ENCODE results near the gene PIK3R1. TPM values are rescaled to one million over a fixed set of nuclear protein-coding genes. Genes with fewer than 3 reads are reported as not detected.

Gene PIK3R1
- total RNA-seq, 2 donors from 2014 or later, result 71.6 to 81.2 TPM

- Histone ChIP-seq H3K27me3 (replicated peaks; ENCODE audit: insufficient read depth) (no peaks in the 10 kb centered on the region), H3K36me3 (peaks cover 5 to 17% of the 10 kb centered on the region in 2 donors), H3K4me3 (no peak overlapping the region), H3K9me3 (no peaks in the 10 kb centered on the region), H3K27ac (no peak overlapping the region), H3K4me1 (replicated peaks) (peaks cover 3% of the 10 kb centered on the region)
- intact Hi-C loops (cut with DNase I), result no loop called here
- WGBS, result 74% methylated on average over 4 of the region's 4 CpGs
- TF ChIP-seq POLR2AphosphoS5 (IDR thresholded peaks at IDR 0.05) (no peak), POLR2A (IDR thresholded peaks at IDR 0.05) (no peak)
- TF ChIP-seq, protein P1, sequence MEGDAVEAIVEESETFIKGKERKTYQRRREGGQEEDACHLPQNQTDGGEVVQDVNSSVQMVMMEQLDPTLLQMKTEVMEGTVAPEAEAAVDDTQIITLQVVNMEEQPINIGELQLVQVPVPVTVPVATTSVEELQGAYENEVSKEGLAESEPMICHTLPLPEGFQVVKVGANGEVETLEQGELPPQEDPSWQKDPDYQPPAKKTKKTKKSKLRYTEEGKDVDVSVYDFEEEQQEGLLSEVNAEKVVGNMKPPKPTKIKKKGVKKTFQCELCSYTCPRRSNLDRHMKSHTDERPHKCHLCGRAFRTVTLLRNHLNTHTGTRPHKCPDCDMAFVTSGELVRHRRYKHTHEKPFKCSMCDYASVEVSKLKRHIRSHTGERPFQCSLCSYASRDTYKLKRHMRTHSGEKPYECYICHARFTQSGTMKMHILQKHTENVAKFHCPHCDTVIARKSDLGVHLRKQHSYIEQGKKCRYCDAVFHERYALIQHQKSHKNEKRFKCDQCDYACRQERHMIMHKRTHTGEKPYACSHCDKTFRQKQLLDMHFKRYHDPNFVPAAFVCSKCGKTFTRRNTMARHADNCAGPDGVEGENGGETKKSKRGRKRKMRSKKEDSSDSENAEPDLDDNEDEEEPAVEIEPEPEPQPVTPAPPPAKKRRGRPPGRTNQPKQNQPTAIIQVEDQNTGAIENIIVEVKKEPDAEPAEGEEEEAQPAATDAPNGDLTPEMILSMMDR (IDR thresholded peaks at IDR 0.05), result no peak
- DNase-seq (ENCODE audit: low spot score), result no peak
Measured at GRCh38 chr5:68297656-68298055, 82.1 kb downstream of the PIK3R1 start.

DNA sequence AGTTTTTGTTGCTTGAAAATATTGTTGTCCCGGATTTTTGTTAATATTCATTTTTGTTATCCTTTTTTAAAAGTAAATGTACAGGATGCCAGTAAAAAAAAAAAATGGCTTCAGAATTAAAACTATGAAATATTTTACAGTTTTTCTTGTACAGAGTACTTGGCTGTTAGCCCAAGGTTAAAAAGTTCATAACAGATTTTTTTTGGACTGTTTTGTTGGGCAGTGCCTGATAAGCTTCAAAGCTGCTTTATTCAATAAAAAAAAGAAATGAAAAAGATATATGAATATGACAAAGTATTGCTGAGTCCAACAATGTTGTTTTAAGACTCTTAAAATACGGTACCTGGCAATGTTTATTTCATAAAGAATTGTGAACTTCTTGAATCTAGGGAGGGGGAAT, 82.9 kb downstream of the PIK3R1 start:
- peaks cover 5 to 17% of the 10 kb centered on the region in 2 donors for H3K36me3 ChIP-seq
- H3K9me3 ChIP-seq, result no peaks in the 10 kb centered on the region
- TF ChIP-seq, protein P1 (IDR thresholded peaks at IDR 0.05), result no peak
- TF ChIP-seq POLR2A (IDR thresholded peaks at IDR 0.05) (no peak), POLR2AphosphoS5 (IDR thresholded peaks at IDR 0.05) (no peak)
- WGBS, result 53% methylated on average over 2 of the region's 2 CpGs
- no peak overlapping the region for H3K4me3 ChIP-seq
- intact Hi-C loops (cut with DNase I), result no loop called here
- peaks cover 3% of the 10 kb centered on the region for H3K4me1 ChIP-seq (replicated peaks)
- no peak overlapping the region for H3K27ac ChIP-seq
- H3K27me3 ChIP-seq (replicated peaks; ENCODE audit: insufficient read depth), result no peaks in the 10 kb centered on the region
- DNase-seq (ENCODE audit: low spot score), result no peak

- intact Hi-C loops (cut with DNase I), result no loop called here
- Histone ChIP-seq H3K36me3 (peaks cover 5 to 17% of the 10 kb centered on the region in 2 donors), H3K9me3 (no peaks in the 10 kb centered on the region), H3K27ac (no peak overlapping the region), H3K4me1 (replicated peaks) (peaks cover 3% of the 10 kb centered on the region), H3K27me3 (replicated peaks; ENCODE audit: insufficient read depth) (no peaks in the 10 kb centered on the region), H3K4me3 (no peak overlapping the region)
- no peak for DNase-seq (ENCODE audit: low spot score)
- TF ChIP-seq, protein P1 (IDR thresholded peaks at IDR 0.05), result no peak
- TF ChIP-seq POLR2AphosphoS5 (IDR thresholded peaks at IDR 0.05) (no peak), POLR2A (IDR thresholded peaks at IDR 0.05) (no peak)
- 68% methylated on average over 4 of the region's 4 CpGs for WGBS
Measured at GRCh38 chr5:68299105-68299504, 83.5 kb downstream of the PIK3R1 start.

- intact Hi-C loops (cut with DNase I), result no loop called here
- Histone ChIP-seq H3K27me3 (replicated peaks; ENCODE audit: insufficient read depth) (no peaks in the 10 kb centered on the region), H3K9me3 (no peaks in the 10 kb centered on the region), H3K4me1 (replicated peaks) (peaks cover 3% of the 10 kb centered on the region), H3K4me3 (no peak overlapping the region), H3K36me3 (peaks cover 5 to 17% of the 10 kb centered on the region in 2 donors), H3K27ac (no peak overlapping the region)
- no peak for DNase-seq (ENCODE audit: low spot score)
- 94% methylated on average over 3 of the region's 3 CpGs for WGBS
- TF ChIP-seq POLR2A (IDR thresholded peaks at IDR 0.05), result no peak
Measured at GRCh38 chr5:68299575-68299974, 84.0 kb downstream of the PIK3R1 start.

- intact Hi-C loops (cut with DNase I), result no loop called here
- Histone ChIP-seq H3K9me3 (no peaks in the 10 kb centered on the region), H3K4me3 (no peak overlapping the region), H3K36me3 (no peaks in the 10 kb centered on the region), H3K4me1 (replicated peaks) (no peaks in the 10 kb centered on the region), H3K27me3 (replicated peaks; ENCODE audit: insufficient read depth) (no peaks in the 10 kb centered on the region), H3K27ac (no peak overlapping the region)
- 78% methylated on average over 3 of the region's 3 CpGs for WGBS
- no peak for DNase-seq (ENCODE audit: low spot score)
- TF ChIP-seq, protein P1 (IDR thresholded peaks at IDR 0.05), result no peak
- TF ChIP-seq POLR2AphosphoS5 (IDR thresholded peaks at IDR 0.05) (no peak), POLR2A (IDR thresholded peaks at IDR 0.05) (no peak)
Measured at GRCh38 chr5:68303038-68303738, 87.6 kb downstream of the PIK3R1 start.

Measured in prostate gland (tissue), 2 donors.